Thyroid gland (tissue), 4 donors: Measurements from ENCODE around the gene SLC43A2.

Experiments used
- CTCF ChIP-seq, 6 experiments: fragments of 200-600 bp in 3 of 6; fragments of 450-650 bp in 3 of 6; sonication (generic) in 3 of 6; IDR thresholded peaks; one replicate each; pipeline ENCODE4 v1.5.1; 2016 to 2019; ENCODE audit warnings: antibody characterized with exemption in 6 of 6, mild to moderate bottlenecking in 2 of 6, inconsistent platforms in 1 of 6, moderate library complexity in 1 of 6
- POLR2A ChIP-seq, 2 donors: fragments of 450-650 bp; IDR thresholded peaks; one replicate each; pipeline ENCODE4 v1.6.1; 2017; ENCODE audit warnings: antibody characterized with exemption in 2 of 2, mild to moderate bottlenecking in 2 of 2, moderate library complexity in 1 of 2

- TF ChIP-seq CTCF (IDR thresholded peaks at IDR 0.05) (no peak), POLR2A (IDR thresholded peaks at IDR 0.05) (no peak)
These were observed 27.1 kb downstream of the SLC43A2 start for GRCh38 chr17:1601571-1601970.
